ENCODE data around the gene IL34.

Gene IL34

DNA sequence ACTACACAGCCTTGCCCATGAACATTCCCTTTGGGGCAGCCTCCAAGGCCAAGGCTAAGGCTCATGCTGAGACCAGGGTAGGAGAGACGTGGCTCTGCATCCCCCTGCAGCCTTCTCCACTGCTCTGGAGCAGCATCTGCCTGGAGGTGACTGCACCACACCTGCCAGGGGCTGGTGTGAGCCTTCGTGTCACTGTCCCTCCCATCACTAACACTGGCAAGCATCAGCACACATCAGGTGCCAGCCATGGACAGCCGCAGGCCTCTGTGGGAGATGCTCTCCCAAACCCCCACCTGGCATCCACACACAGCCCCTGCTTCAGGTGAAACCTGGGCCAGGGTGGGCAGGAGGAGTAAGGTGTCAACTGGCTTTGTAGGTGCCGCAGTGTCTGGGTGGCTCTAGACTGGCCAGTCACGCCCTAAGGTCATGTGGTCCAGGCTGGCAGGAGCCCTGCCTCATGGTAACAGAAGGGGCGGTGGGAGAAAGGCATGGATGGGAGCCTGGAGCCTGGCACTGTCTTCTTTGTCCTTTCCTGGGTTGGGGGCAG lies 57.5 kb downstream of the IL34 start:
- no peak for ATAC-seq

- no peak for ATAC-seq
These were observed 58.2 kb downstream of the IL34 start for GRCh38 chr16:70704586-70704985.

- ATAC-seq, result no peak
These were observed 58.7 kb downstream of the IL34 start for GRCh38 chr16:70705056-70705455.

GRCh38 chr16:70706948-70707465 lies 60.6 kb downstream of the IL34 start:
- no peak for ATAC-seq

DNA sequence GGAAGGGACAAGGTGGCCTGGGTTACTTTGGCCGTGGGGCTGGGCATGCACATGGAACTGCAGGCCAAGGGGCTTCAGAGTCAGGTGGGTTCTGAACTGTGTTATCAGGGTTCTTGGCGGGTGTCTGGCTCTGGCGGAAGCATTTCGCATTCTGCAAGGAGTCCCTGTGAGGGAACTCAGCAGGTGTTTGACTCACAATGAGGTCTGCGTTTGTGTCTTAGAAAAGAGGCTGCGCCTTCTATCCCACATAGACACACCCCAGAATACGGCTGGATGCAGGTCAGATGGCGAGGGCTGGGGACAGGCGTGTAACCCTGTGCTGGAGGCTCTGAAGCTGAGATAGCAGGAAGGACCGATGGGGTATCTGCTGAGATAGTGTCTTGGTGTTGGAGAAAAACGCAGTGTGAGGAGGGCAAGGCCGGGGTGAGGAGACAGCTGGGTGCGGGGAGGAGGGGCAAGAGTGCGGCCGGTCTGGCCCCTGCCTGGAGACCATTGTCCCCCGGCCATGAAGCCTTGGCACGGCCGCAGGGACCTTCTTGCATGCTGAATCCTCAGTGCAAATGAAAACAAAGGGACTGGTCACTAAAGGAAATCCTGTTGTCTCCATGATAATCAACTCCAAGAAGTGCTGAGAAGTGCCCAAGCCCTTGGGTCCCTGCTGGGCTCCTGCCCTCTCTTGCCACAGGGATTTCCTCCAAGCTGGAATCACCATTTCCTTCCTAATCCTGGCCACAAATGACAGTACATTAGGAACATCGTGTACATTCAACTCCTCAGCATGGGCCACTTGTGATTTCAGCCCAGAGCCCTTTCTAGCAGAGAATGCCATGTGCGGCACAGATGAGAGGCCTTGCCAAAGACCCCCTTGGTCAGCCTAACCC lies 62.2 kb downstream of the IL34 start:
- ATAC-seq, result no peak

DNA sequence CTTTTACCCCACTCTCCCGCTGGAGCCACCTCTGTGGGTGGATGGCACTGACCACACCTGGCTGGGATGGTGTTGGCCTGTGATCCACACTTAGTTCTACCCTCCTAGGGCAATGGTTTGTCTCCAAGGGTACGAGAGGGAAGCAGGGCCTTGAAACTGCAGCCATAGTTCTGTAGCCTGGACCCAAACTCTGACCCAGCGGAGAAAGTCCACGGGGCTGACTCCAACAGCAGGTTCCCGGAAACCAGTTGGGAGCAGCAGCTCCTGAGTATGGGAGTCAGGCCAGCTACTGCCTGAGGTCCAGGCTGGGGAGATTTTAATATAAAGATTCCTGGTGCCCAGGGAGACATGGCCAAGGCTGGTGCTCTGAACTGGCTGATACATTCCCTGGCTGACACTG lies 63.1 kb downstream of the IL34 start:
- no peak for ATAC-seq

- no peak for ATAC-seq
These were observed 63.6 kb downstream of the IL34 start for GRCh38 chr16:70709942-70710341.
